A549 (cell line): ENCODE data around the gene KRTAP5-2.

ENCODE experiments used
- BHLHE40 ChIP-seq: IDR thresholded peaks from 2 replicates; pipeline ENCODE4 v1.6.1; 2012; ENCODE audit warnings: low read depth, low read length, inconsistent platforms
- CHD4 ChIP-seq: fragments of 200-600 bp; sonication (generic); IDR thresholded peaks from 2 replicates; pipeline ENCODE4 v1.6.1; 2016; ENCODE audit warnings: antibody characterized with exemption, mild to moderate bottlenecking, borderline replicate concordance
- EP300 ChIP-seq, 2 experiments: fragments of >200 bp; sonication (Bioruptor Twin); formaldehyde crosslinking; IDR thresholded peaks; 2 replicates in 1 of 2; 3 replicates in 1 of 2; pipeline ENCODE4 v1.6.1; 2016 to 2017
- FOSB ChIP-seq: fragments of 250-450 bp; sonication (Bioruptor Pico); IDR thresholded peaks from 2 replicates; pipeline ENCODE4 v1.5.0; 2020; ENCODE audit warnings: mild to moderate bottlenecking, moderate library complexity
- KDM1A ChIP-seq: fragments of 200-600 bp; sonication (generic); IDR thresholded peaks from 2 replicates; pipeline ENCODE4 v1.6.1; 2016; ENCODE audit warnings: low read depth, mild to moderate bottlenecking
- NR3C1 ChIP-seq: fragments of >200 bp; sonication (Bioruptor Twin); formaldehyde crosslinking; IDR thresholded peaks from 3 replicates; pipeline ENCODE4 v1.6.1; 2017
- RAD21 ChIP-seq, 2 experiments: fragments of >200 bp in 1 of 2; sonication (Bioruptor Twin) in 1 of 2; formaldehyde crosslinking in 1 of 2; IDR thresholded peaks in 1 of 2; conservative IDR thresholded peaks in 1 of 2; 2 replicates in 1 of 2; 3 replicates in 1 of 2; pipeline ENCODE4 v1.6.1; 2012 to 2018; ENCODE audit warnings: inconsistent platforms in 1 of 2
- ZFP36 ChIP-seq: fragments of 450-650 bp; IDR thresholded peaks from 2 replicates; pipeline ENCODE4 v1.6.1; 2014; ENCODE audit warnings: borderline replicate concordance; ENCODE audit not compliant: partially characterized antibody
- TF ChIP-seq, protein P1 (sequence below): fragments of >200 bp; sonication (Bioruptor Twin); formaldehyde crosslinking; IDR thresholded peaks from 3 replicates; pipeline ENCODE4 v1.5.1; 2016
- TF ChIP-seq, protein P2 (sequence below): IDR thresholded peaks from 2 replicates; pipeline ENCODE4 v1.6.1; 2012; ENCODE audit warnings: low read depth, borderline replicate concordance

DNA sequence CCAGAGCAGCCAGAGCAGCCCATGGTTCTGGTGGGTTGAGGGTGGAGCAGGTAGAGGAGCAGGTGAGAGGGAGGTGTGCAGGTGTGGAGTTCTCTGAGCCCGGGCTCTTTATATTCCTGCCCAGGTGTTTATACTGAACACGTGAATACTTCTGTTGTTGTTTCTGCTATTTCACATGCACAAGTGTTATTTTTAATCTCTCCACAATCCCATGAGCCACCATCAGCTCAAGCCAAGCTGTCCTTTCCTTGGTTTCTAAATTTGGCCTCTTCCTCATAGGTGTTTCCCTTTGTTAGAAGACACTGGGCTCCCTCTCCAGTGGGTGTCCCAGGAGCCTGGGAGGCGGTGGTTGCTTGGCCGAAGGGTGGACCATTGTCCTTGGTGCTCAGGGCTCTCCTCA, 10.3 kb upstream of the KRTAP5-2 start, which contains the start of gene KRTAP5-3:
- TF ChIP-seq FOSB (CRISPR knock-in tag) (no peak), NR3C1 (no peak), ZFP36 (no peak), EP300 (IDR thresholded peaks at IDR 0.05) (no peak), BHLHE40 (no peak), KDM1A (no peak), RAD21 (conservative IDR thresholded peaks at IDR 0.05 in 1 of 2, IDR thresholded peaks at IDR 0.05 in 1 of 2) (no peak), CHD4 (no peak)
- TF ChIP-seq, protein P1, sequence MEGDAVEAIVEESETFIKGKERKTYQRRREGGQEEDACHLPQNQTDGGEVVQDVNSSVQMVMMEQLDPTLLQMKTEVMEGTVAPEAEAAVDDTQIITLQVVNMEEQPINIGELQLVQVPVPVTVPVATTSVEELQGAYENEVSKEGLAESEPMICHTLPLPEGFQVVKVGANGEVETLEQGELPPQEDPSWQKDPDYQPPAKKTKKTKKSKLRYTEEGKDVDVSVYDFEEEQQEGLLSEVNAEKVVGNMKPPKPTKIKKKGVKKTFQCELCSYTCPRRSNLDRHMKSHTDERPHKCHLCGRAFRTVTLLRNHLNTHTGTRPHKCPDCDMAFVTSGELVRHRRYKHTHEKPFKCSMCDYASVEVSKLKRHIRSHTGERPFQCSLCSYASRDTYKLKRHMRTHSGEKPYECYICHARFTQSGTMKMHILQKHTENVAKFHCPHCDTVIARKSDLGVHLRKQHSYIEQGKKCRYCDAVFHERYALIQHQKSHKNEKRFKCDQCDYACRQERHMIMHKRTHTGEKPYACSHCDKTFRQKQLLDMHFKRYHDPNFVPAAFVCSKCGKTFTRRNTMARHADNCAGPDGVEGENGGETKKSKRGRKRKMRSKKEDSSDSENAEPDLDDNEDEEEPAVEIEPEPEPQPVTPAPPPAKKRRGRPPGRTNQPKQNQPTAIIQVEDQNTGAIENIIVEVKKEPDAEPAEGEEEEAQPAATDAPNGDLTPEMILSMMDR: no peak
- TF ChIP-seq, protein P2, sequence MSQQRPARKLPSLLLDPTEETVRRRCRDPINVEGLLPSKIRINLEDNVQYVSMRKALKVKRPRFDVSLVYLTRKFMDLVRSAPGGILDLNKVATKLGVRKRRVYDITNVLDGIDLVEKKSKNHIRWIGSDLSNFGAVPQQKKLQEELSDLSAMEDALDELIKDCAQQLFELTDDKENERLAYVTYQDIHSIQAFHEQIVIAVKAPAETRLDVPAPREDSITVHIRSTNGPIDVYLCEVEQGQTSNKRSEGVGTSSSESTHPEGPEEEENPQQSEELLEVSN: no peak
